ENCODE measurements around the gene HS2ST1.

Gene HS2ST1

DNA sequence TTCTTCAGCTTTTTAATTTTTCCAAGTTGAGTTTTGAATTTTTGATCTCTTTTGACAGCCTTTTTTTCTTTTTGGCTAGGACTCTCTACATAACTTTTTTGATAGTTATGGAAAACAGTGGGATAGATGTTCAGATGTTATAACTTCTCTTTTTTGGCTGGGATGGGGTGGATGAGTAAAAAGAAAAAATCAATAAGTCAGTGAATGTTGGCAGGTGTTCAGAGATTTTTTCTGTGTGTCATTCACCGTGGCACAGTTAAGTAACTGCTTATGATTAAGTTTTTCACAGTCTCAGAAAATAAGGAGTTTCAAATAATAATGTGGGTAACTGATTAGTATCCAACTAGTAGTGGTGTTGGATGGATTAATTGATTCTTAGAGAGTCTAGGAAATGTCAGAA is 24.0 kb downstream of the HS2ST1 start:
- in situ Hi-C loops (cut with MboI; ENCODE audit: low sequenced_read_pairs, unreplicated experiment): no loop called here
- no peak for DNase-seq (ENCODE audit: low spot score)
- TF ChIP-seq, protein P1, sequence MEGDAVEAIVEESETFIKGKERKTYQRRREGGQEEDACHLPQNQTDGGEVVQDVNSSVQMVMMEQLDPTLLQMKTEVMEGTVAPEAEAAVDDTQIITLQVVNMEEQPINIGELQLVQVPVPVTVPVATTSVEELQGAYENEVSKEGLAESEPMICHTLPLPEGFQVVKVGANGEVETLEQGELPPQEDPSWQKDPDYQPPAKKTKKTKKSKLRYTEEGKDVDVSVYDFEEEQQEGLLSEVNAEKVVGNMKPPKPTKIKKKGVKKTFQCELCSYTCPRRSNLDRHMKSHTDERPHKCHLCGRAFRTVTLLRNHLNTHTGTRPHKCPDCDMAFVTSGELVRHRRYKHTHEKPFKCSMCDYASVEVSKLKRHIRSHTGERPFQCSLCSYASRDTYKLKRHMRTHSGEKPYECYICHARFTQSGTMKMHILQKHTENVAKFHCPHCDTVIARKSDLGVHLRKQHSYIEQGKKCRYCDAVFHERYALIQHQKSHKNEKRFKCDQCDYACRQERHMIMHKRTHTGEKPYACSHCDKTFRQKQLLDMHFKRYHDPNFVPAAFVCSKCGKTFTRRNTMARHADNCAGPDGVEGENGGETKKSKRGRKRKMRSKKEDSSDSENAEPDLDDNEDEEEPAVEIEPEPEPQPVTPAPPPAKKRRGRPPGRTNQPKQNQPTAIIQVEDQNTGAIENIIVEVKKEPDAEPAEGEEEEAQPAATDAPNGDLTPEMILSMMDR (IDR thresholded peaks at IDR 0.05; ENCODE audit: borderline replicate concordance, control extremely low read depth, extremely low read depth, insufficient read depth, missing control alignments): no peak

DNA sequence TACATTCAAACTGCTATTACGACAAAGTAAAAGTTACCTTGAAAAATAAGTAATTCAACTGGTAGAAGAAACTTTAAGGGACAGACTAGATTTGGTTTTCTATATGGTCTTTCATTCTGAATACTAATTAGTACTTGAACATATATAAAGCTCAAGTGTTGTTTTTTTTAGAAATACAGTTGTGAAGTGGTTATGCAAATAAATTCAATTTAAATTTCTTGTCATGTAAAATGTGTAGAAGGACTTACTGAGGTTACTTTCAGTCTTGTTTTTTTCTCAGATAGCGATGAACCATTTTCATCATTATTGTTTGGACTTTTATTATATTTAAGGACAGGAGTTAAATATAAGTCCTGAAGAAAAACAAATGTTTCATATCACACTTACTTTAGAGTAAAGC is 24.4 kb downstream of the HS2ST1 start:
- in situ Hi-C loops (cut with MboI; ENCODE audit: low sequenced_read_pairs, unreplicated experiment): no loop called here
- TF ChIP-seq, protein P1 (IDR thresholded peaks at IDR 0.05; ENCODE audit: borderline replicate concordance, control extremely low read depth, extremely low read depth, insufficient read depth, missing control alignments): no peak
- DNase-seq (ENCODE audit: low spot score): no peak

DNA sequence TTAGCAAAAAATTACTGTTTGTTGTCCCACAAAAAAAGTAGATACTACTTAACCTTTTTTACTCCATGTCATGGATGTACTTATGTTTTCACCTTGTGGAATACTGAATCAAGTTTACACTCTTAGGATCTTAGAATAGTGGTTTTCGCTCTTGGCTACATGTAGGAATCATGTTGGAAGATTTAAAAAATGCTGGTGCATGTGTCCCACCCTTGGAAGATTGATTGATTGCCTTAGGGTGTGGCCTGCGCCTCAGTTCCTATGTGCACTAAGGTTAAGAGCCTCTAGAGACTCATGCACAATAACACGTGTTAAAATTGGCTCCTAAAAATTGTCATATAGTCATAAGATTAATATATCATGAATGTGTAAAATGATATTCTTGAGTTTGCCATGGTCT is 25.0 kb downstream of the HS2ST1 start:
- in situ Hi-C loops (cut with MboI; ENCODE audit: low sequenced_read_pairs, unreplicated experiment): no loop called here
- DNase-seq (ENCODE audit: low spot score): no peak
- TF ChIP-seq, protein P1 (IDR thresholded peaks at IDR 0.05; ENCODE audit: borderline replicate concordance, control extremely low read depth, extremely low read depth, insufficient read depth, missing control alignments): no peak

DNA sequence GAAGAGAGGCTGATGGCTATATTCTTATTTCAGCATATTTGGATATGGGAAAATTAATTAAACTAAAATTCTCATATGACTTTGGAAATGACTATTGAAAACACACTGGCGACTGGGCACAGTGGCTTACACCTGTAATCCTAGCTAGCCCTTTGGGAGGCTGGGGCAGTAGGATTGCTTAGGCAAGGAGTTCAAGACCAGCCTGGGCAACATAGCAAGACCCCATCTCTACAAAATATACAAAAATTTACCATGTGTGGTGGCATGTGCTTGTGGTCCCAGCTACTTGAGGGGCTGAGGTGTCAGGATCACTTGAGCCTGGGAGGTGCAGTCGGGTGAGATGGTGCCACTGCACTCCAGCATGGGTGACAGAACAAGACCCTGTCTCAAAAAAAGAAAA is 26.2 kb downstream of the HS2ST1 start:
- TF ChIP-seq, protein P1 (IDR thresholded peaks at IDR 0.05; ENCODE audit: borderline replicate concordance, control extremely low read depth, extremely low read depth, insufficient read depth, missing control alignments): no peak
- in situ Hi-C loops (cut with MboI; ENCODE audit: low sequenced_read_pairs, unreplicated experiment): no loop called here
- no peak for DNase-seq (ENCODE audit: low spot score)

DNA sequence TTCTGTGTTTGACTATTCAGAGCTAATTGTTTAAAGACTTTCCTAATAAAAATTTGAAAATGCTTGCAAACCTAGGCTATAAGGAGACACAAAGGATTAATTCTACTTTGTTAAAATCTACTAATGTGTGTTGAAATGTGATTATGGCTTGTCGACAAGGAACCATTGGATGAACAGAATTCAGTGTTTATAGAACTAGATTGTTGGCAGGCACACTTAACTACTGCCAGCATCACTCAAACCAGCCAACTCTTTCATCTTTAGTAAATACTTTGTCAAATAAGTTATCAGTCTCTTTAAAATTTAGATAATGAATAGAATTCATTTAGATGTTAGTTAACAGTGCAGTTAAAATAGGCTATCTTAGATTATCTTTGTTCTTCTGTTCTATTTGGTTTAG is 27.6 kb downstream of the HS2ST1 start:
- no peak for DNase-seq (ENCODE audit: low spot score)
- in situ Hi-C loops (cut with MboI; ENCODE audit: low sequenced_read_pairs, unreplicated experiment): no loop called here
- TF ChIP-seq, protein P1 (IDR thresholded peaks at IDR 0.05; ENCODE audit: borderline replicate concordance, control extremely low read depth, extremely low read depth, insufficient read depth, missing control alignments): no peak

DNA sequence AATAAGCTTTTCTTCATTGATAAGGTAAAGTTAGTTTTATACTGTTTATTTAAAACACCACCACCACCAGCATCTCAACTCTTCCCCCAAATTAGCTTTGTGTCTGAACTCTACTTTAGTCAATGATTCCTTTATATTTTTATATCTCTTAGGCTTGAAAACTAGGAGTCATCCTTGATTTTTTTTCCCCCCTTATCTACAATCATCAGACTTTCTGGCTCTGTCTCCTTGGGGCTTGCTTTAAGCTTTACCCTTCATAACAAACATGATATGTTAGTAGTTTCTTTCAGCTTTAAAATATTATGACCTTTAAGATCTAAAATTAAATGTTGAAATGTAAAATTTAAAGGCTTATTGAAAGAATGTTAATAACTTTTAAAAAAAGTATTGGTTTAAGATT is 28.3 kb downstream of the HS2ST1 start:
- TF ChIP-seq, protein P1 (IDR thresholded peaks at IDR 0.05; ENCODE audit: borderline replicate concordance, control extremely low read depth, extremely low read depth, insufficient read depth, missing control alignments): no peak
- in situ Hi-C loops (cut with MboI; ENCODE audit: low sequenced_read_pairs, unreplicated experiment): no loop called here
- DNase-seq (ENCODE audit: low spot score): no peak

DNA sequence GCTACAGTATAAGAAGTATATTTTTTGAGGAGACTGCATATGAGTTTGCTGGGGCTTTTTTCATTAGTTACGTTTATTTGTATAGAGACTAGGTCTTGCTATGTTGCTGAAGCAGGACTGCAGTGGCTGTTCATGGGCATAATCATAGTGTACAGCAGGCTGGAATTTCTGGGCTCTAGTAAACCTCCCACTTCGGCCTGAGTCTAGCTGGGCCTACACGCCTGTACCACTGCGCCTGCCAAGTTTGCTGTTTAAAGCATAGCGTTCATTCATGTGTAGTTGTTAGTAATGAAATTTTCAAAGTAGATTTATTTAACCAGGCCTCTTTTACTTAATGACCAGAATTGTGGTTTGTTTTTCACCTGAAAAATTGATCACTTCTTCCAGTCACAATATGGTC is 33.8 kb downstream of the HS2ST1 start:
- TF ChIP-seq, protein P1 (IDR thresholded peaks at IDR 0.05; ENCODE audit: borderline replicate concordance, control extremely low read depth, extremely low read depth, insufficient read depth, missing control alignments): no peak
- in situ Hi-C loops (cut with MboI; ENCODE audit: low sequenced_read_pairs, unreplicated experiment): no loop called here
- no peak for DNase-seq (ENCODE audit: low spot score)
